ENCODE data around the gene RBFA. TPM values are rescaled to one million over a fixed set of nuclear protein-coding genes. Genes with fewer than 3 reads are reported as not detected.
"Not testable (repeated sequence)": the region's sequence is repeated elsewhere in the genome, so short reads cannot be mapped to it uniquely, and the experiment has no call there.

Gene RBFA
- total RNA-seq, 1 donor from 2014 or later, result 23.3 TPM

DNA sequence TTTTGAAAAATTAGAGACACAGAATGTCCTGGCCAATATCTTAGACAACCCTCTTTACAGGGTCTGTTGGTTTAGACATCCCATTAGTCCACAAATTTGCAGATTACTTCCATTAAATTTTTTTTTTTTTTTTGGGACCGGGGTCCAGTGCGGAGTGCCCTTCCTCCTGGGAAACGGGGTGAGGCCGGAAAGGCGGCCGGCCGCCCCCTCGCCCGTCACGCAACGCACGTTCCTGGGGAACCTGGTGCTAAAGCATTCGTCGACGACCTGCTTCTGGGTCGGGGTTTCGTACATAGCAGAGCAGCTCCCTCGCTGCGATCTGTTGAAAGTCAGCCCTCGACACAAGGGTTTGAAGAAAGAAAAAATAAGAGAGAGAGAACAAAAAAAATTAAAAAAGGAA lies 21.5 kb upstream of the RBFA start:
- POLR2A ChIA-PET, result no interaction called here
- Mint-ChIP-seq H3K27me3 (no peaks in the 10 kb centered on the region), H3K9me3 (peaks cover 34% of the 10 kb centered on the region), H3K4me1 (no peaks in the 10 kb centered on the region), H3K36me3 (ENCODE audit: low read depth) (peaks cover 12% of the 10 kb centered on the region), H3K4me3 (no peak overlapping the region), H3K27ac (no peak overlapping the region)
- ATAC-seq (ENCODE audit: low read depth) (no peak), DNase-seq (no peak)
- CTCF ChIA-PET, result interaction anchor here (0.7 kb wide), 1 partner anchor 99 kb away, joined by 4 read pairs; no protein-coding TSS in a partner anchor
- TF ChIP-seq, protein P1, sequence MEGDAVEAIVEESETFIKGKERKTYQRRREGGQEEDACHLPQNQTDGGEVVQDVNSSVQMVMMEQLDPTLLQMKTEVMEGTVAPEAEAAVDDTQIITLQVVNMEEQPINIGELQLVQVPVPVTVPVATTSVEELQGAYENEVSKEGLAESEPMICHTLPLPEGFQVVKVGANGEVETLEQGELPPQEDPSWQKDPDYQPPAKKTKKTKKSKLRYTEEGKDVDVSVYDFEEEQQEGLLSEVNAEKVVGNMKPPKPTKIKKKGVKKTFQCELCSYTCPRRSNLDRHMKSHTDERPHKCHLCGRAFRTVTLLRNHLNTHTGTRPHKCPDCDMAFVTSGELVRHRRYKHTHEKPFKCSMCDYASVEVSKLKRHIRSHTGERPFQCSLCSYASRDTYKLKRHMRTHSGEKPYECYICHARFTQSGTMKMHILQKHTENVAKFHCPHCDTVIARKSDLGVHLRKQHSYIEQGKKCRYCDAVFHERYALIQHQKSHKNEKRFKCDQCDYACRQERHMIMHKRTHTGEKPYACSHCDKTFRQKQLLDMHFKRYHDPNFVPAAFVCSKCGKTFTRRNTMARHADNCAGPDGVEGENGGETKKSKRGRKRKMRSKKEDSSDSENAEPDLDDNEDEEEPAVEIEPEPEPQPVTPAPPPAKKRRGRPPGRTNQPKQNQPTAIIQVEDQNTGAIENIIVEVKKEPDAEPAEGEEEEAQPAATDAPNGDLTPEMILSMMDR (IDR thresholded peaks at IDR 0.05), result no peak
- intact Hi-C loops (cut with micrococcal nuclease), result no loop called here

DNA sequence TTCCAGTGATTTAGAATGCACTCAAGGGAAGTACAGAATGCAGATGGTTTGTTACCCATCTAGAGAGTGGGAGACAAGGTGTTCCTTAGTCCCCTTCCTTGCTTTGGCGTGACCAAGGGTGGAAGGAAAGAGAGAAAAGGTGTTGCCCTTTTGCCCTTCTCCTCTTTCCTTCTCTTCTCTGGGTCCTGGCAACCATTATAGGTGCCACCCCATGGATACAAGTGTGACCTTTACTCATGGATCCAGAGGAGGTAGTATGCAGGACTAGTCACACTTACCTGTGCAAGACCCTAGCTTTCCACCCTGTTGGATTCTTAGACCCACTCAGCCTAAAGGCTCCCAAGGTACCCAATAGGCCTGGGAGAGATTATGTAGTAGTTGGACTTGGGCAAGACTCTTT lies 11.6 kb upstream of the RBFA start:
- intact Hi-C loops (cut with micrococcal nuclease), result no loop called here
- CTCF ChIA-PET, result no interaction called here
- H3K4me3 Mint-ChIP-seq, result no peak overlapping the region

DNA sequence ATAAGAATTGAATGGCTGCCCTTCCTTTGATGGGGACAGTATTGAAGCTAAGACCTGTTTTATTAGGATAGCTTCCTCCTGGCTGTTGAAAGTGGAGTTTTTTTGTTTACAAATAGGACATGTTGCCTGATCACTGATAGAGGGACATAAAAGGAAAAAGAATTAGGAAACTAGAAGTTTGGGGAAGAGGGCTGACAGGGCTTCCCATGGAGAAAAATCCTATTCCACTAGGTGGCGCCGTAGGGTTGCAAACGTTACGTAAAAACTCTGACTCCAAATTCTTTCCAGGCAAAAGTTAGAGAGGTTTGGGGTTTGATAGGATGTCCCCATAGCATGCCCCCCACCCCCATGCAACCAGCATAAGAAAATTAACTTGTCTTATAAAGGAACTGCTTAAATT lies 11.1 kb upstream of the RBFA start:
- Mint-ChIP-seq H3K4me3 (no peak overlapping the region), H3K9me3 (peaks cover 43% of the 10 kb centered on the region), H3K36me3 (ENCODE audit: low read depth) (peaks cover 45% of the 10 kb centered on the region), H3K4me1 (no peaks in the 10 kb centered on the region), H3K27ac (no peak overlapping the region), H3K27me3 (no peaks in the 10 kb centered on the region)
- no peak for DNase-seq
- ATAC-seq (ENCODE audit: low read depth), result no peak
- ChIA-PET CTCF (no interaction called here), POLR2A (no interaction called here)
- TF ChIP-seq, protein P1 (IDR thresholded peaks at IDR 0.05), result no peak
- intact Hi-C loops (cut with micrococcal nuclease), result no loop called here

More for the DNA sequence above, 11.6 kb upstream of the RBFA start:
- no peak overlapping the region for H3K27ac Mint-ChIP-seq
- no peaks in the 10 kb centered on the region for H3K4me1 Mint-ChIP-seq
- peaks cover 47% of the 10 kb centered on the region for H3K36me3 Mint-ChIP-seq (ENCODE audit: low read depth)
- TF ChIP-seq, protein P1 (IDR thresholded peaks at IDR 0.05), result no peak
- POLR2A ChIA-PET, result no interaction called here
- H3K27me3 Mint-ChIP-seq, result no peaks in the 10 kb centered on the region
- H3K9me3 Mint-ChIP-seq, result peaks cover 46% of the 10 kb centered on the region
- no peak for ATAC-seq (ENCODE audit: low read depth)
- DNase-seq, result no peak

DNA sequence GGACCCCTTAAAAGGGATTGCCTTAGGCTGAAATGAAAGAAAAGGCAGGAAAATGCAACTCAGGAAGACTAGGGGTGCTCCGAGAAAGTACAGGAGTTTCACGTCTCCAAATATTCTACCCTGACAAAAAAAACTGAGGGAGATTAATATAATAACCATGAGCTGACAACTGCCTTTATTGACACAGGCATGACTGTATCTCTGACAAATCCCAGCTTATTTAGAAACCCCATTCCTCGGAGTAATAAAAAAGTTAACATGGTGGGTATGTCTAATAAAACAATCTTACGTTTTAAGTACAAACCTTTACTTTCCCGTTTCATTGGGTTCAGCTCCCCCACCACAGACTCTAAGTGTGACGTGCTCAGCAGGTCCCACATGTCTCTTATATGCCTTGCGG lies 7.9 kb upstream of the RBFA start:
- ChIA-PET POLR2A (no interaction called here), CTCF (no interaction called here)
- Mint-ChIP-seq H3K36me3 (ENCODE audit: low read depth) (peaks cover 39% of the 10 kb centered on the region), H3K27ac (no peak overlapping the region), H3K27me3 (no peaks in the 10 kb centered on the region), H3K4me3 (no peak overlapping the region), H3K9me3 (peaks cover 36% of the 10 kb centered on the region), H3K4me1 (no peaks in the 10 kb centered on the region)
- ATAC-seq (ENCODE audit: low read depth) (no peak), DNase-seq (no peak)
- intact Hi-C loops (cut with micrococcal nuclease), result no loop called here
- TF ChIP-seq, protein P1 (IDR thresholded peaks at IDR 0.05), result no peak

DNA sequence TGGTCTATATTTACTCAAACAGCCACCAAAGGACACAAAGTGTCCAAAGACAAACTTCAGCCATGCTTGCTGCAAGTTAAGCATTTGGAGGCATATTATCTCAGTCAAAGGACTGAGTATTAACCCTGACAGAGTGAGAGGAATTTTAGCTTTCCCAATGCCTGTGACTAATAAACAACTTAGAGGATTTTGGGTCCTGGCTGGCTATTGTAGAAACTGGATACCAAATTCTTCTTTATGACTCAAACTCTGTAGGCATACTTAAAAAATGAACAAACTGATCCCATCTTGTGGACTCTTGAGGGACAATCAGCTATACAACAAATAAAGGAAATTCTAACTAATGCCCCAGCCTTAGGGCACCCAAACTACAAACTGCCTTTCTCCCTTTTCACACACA lies 6.5 kb upstream of the RBFA start:
- intact Hi-C loops (cut with micrococcal nuclease); CTCF ChIA-PET; DNase-seq; ATAC-seq (ENCODE audit: low read depth); POLR2A ChIA-PET; H3K4me3 Mint-ChIP-seq; H3K4me1 Mint-ChIP-seq; H3K27ac Mint-ChIP-seq; H3K27me3 Mint-ChIP-seq: not testable (repeated sequence)
- Mint-ChIP-seq H3K36me3 (ENCODE audit: low read depth) (peaks cover 33% of the 10 kb centered on the region), H3K9me3 (peaks cover 33% of the 10 kb centered on the region)

DNA sequence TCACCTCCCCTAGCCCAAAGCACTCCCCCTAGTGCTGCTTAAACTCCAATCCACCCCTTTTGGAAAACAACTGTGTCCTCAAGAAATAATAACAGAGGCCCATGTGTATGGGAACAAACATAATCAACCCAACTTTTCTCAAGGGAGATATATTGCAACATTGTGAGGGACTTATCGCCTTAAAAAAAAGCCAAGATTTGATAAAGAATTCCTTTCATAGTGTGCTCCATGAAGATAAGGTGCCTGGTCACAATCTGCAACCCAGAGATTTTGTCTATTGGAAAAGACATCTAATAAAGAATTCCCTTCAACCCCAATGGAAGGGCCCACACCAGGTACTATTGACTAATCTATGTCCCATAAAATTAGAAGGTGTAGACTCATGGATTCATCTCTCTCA lies 4.5 kb upstream of the RBFA start:
- peaks cover 25% of the 10 kb centered on the region for H3K36me3 Mint-ChIP-seq (ENCODE audit: low read depth)
- H3K9me3 Mint-ChIP-seq, result peaks cover 26% of the 10 kb centered on the region
- DNase-seq (no peak), ATAC-seq (ENCODE audit: low read depth) (no peak)
- intact Hi-C loops (cut with micrococcal nuclease), result loop anchor here (5.0 to 10.0 kb wide), 2 partner anchors 205 to 232 kb away; partner anchors contain the start of gene KCNG2
- H3K4me1 Mint-ChIP-seq, result peaks cover 10% of the 10 kb centered on the region
- ChIA-PET POLR2A (no interaction called here), CTCF (no interaction called here)
- H3K27ac Mint-ChIP-seq, result no peak overlapping the region
- no peaks in the 10 kb centered on the region for H3K27me3 Mint-ChIP-seq
- no peak overlapping the region for H3K4me3 Mint-ChIP-seq
- TF ChIP-seq, protein P1 (IDR thresholded peaks at IDR 0.05), result no peak

All from activated B cell treated with CpG ODN at 0.5 μM for 24 hours (primary cell).